HG03139 (cell line): ENCODE measurements around the gene WWP2.

Experiments
- ATAC-seq: cut with Tn5 transposase; IDR thresholded peaks from one replicate; pipeline ENCODE4 v1.9.1; 2021; ENCODE audit not compliant: unreplicated experiment

WWP2 gene

DNA sequence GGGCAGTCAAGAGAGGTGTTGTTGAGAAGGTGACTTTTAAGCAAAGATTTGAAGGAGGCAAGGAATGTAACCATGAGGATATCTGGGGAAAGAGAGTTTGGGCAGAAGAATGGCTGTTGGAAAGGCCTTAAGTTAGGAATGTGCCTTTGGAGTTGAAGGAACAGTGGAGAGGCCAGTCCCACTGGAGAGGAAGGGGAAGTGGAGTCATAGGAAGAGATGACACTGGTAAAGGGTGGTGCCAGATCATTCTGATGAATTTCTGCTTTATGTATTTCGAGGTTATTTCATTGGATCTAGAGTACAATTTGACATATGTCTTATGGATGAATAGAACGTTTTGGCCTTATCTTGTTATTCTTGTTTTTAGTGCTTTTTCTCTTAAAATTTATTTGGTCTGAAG, 93.5 kb downstream of the WWP2 start:
- ATAC-seq = no peak

DNA sequence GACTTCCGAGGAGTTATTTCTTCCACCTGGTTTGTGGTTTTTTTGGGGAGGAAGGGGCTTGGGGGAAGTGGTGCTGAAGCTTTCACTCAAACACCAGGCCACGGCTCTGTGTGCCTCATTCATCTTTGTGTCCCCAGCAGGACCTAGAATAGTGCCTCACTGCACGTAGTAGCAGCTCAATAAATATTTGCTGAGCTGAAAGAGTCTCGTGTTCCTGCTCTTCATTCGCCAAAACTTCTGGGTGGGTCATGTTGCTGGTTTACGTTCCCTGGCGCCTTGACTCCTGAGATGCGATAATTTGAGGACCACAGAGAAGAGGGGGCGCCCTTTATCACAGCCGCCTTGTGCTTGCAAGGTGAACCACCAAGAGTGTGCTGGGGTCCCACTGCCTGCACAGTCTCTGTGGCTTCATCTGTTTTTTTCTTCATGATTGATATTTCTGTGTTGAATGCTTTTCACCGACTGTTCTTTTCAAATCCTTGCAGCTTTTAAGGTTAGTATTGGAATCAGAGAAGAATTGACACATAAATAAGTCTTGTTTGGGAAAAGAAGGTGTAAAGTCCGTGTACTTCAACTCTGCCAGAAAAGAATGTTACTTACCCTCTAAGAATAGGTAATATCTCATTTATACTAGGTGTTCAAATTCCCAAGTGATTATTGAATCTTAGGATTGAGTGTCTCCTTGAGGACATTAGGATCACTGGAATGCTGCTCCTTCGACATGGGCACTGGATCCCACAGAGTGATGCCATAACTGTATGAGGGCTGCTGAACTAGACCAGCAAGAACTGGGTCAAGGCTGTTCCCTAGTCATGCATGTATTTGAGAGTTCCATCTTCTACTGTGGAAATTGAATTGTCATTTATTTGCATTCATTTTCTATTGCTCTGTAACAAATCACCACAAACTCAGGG, 96.3 kb downstream of the WWP2 start:
- no peak for ATAC-seq

DNA sequence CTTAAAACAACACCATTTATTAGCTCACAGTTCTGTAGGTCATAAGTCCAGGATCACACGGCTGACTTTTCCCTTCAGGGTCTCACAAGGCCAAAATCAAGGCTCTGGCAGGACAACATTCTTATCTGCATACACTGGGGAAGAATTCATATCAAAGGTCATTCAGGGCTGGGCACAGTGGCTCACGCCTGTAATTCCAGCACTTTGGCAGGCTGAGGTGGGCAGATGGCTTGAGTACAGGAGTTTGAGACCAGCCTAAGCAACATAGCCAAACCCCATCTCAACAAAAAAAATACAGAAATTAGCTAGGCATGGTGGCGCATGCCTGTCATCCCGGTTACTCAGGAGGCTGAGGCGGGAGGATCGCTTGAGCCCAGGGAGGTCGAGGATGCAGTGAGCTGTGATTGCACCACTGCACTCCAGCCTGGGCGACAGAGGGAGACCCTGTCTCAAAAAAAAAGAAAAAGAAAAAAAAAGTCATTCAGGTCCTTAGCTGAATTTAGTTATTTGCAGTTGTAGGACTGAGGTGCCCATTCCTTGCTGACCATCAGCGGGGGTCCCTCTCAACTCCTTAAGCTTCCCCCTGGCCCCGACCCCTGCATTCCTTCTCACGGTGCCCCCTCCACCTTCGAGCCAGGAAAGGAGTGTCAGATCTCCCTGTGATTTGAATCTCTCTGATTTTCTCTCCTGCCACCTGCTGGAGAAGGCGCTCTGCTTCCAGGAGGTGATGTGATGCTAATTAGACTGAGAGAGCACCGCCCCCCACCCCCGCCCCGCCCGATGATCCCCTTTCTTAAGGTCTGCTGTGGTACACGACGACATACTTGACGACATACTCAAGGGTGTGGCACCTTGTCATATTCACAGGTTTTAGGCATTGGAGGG, 97.2 kb downstream of the WWP2 start:
- ATAC-seq = no peak

DNA sequence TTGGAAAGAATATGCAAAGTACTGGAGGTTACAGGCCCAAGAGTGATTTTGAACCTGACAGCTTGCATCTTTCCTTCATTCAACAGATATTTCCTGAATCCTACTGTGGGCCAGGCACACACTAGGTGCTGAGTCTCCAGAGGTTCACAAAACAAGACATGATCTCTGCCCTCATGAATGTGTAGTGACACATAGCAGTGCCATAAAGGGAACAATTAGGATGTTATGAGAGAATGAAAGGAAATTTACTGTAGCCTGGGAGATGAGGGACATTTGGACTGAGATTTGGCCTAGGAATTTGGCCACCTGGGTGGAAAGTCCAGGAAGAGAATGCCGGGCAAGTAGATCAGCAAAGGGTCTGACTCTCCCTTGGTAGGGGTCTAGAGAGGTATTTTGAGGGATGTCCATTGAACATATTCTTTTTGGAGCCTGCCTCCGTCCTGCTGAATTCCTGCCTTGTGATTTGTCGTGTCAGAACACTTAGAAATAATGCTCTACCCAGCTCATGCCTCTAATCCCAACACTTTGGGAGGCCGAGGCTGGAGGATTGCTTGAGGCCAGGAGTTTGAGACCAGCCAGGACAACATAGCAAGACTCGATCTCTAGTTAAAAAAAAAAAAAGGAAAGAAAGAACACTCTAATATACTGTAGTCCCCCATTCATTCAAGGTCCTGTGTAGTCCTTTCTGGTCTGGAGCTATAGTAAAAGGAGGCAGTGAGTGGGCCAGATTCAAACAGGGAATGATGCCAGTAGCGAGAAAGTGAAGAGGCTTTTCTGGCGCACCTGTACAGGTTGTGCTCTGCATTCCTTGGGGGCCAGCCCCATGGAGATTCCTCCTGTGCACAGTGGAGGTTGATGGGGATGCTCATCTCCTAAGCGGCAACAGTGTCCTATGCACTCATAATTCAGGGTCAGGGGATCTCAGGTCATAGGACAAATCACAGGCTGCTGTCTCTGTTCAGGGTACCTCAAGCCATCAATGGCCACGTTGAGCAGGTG, 98.4 kb downstream of the WWP2 start:
- ATAC-seq = no peak

DNA sequence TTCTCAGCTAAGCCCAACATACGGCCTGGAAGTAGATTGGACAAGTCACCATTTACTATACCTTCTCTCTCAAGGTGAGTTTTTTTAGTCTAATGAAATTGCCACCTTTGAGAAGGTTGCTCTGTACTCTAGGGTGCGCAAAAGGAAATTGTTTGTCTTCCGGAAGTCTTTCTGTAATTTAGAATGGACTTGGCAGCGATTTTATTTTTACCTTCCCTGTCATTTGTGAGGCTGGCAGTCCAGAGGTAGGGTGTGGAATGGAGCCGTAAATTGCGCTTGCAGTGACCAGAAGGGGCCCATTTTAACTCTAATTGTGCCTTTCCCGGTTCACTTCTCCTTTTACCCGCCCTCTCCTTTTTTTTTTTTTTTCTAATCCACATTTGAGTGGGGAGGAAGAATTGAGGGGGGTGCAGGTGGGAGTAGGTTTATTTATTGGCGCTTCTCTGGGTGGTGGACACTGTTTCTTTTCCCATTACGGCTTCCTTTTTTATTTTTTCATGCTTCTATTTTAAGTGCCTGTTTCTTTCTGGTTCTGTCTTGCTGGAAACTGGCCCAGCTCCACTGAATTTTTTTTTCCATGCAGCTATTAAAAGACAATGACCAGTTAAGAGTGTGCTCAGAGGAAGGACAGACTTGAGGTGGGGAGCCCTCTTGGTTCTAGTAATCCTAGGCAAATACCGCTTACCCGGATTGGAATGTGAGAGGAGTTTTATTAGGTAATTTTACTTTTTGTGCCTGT, 99.3 kb downstream of the WWP2 start:
- ATAC-seq = no peak

DNA sequence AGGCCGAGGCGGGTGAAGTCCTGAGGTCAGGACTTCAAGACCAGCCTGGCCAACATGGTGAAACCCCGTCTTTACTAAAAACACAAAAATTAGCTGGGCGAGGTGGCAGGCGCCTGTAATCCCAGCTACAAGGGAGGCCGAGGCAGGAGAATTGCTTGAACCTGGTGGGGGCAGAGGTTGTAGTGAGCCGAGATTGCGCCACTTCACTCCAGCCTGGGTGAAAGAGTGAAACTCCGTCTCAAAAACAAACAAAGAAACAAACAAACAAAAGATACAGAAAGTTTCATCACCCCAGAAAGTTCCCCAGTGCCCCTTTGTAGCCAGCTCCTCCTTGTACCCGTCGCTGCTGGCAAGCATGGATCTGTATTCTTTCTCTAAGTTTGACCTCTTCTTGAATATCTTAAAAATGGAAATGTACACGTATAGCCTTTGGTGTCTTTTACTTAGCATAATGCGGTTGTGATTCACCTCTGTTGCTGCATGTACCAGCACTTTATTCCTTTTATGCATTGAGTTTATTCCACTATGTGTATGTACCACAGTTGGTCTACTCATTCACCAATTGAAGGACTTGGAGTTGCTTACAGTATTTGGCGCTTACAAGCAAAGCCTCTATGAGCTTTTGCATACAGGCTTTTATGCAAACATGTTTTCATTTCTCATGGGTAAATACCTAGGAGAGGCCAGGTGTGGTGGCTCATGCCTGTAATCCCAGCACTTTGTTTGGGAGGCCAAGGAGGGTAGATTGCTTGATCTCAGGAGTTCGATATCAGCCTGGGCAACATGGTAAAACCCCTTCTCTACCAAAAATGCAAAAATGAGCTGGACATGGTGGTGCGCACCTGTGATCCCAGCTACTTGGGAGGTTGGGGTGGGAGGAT, 101.5 kb downstream of the WWP2 start:
- ATAC-seq = no peak

DNA sequence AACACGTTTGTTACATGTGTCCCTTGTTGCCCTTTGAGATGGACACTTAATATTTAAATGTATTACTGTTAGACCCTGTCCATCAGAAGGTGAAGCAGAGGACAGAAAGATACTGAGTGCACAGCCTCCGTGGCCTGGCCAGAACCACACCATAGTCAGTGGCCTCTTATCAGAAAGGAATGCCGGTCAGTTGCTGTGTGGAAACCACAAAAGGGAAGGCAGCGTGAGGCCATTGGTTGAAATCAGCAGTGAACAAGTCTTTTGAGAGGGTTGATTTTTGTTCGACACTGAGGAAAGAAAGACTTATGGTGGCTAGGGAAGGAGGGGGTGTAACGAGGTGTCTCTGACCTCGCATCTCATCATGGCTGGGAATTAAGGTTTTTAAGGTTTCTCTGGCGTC, 103.6 kb downstream of the WWP2 start:
- ATAC-seq = no peak

DNA sequence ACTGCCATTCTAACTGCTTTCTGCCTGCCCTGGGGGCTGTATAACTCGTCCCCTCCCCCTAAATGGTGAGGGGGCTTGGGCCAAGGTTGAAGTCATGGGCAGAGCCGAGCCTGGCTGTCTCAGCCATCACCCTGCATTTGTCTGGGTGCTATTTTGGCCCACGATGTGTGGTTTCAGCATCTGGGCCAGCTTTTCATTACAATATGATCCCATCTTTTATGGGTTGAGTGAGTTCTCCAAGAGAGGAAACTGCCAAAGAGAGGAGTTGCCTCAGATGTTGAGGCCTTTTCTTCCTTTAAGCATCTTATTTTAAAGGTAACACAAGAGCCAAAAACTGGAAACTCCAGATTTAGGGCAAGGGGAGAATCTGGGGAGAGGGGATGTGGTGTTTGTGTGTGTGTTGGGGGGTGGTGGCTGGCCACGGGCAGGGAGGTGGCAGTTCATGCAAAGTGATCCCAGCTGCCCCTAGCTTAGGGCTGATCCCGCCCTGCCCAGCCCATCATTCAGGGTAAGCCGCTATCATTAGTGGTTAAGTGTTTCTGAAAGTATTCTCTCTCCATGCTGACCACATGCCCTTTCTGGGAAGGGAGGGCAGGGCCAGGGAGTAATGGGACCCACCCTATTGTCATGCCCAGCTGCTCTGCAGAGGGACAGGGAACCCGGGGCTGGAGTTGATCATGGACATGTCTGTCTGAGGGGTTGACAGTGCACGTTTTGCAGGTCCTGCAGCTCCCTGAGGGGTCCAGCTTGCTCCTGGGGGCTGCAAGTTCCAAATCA, 105.8 kb downstream of the WWP2 start:
- ATAC-seq = no peak

DNA sequence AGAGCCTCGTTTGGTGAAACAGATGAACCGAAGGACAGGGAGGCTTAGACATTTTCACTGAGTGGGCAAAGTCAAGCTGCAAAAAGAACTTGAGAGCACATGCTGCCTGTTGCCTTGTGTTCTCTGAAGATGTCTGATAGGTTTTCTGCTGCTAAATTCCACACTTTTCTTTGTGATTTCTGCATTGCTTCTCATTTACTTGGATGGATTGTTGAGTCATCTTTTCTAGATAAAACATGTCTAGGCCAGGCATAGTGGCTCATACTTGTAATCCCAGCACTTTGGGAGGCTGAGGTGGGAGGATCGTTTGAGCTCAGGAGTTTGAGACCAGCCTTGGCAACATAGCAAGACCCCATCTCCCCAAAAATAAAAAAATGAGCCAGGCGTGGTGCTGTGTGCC, 108.6 kb downstream of the WWP2 start:
- no peak for ATAC-seq

DNA sequence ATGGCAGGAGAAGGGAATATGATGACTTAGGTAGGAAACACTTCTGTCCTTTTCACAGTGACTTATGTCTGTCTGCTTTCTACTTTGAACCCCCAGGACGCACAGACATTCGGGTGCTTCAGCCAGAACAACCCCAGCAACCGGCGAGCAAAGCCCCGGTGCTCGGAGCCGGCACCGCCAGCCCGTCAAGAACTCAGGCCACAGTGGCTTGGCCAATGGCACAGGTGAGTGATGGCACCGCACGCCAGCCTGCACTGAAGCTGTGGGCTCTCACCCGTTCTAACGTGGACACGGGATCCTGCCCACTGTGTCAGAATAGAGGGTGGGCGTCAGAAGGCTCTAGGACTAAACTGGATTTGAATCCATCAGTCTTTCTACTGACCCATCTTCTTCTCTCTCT, 109.6 kb downstream of the WWP2 start:
- no peak for ATAC-seq

DNA sequence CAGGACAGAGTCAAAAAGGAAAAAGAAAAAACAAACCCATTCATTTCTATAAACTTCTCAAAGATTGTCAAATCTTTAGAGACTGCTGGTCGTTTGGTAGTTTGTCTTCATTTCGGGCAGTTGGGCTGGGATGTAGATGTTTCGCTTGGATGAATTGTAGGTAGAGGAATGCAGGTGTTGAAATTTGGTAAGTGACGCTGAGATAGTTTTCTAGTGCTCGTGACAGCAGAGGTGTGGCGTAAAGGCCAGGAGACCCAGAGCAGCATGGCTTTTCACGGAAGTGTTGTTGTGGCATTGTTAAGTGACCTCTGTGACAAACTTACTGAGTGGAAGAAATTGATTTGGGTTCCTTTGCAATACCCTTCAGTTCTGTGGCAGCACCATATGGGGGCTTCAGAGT, 110.8 kb downstream of the WWP2 start:
- ATAC-seq = no peak

DNA sequence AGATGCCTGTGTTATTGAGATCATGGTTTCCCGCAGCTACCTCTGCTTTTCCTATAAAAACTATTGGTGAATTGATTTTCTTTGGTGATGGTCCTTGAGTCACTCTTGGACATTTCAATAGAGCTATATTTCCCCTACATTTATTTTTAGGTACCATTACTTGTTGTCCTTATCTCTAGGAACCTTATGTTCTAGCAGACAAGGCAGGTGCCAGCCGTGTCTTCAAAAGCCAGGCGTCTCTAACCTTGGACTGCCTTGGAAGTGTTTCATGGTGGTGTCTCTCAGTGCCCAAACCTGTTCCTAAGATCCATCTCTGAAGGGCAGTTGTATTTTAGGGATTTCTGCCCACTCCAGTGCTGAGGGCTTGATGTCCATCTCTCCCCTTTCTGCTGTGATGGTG, 111.7 kb downstream of the WWP2 start:
- ATAC-seq = no peak

DNA sequence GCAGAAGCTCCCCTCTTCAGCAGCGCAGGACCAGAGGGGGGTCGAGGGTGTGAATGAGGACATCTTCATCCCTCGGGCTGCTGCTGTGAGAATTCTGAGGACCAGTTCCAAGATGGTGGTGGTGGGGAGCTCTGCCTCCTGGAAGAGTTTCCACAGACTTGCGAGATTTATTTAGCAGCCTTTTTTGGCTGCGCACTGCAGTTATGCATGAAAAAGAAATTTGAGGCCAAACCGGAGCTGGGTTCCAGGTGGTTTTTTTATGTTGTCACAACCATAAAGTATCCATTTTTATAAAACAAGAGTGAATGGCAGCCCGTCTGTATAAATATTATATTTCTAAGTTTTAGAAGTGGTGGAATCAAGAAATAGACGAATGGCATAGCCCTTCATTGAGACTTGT, 112.1 kb downstream of the WWP2 start:
- no peak for ATAC-seq

DNA sequence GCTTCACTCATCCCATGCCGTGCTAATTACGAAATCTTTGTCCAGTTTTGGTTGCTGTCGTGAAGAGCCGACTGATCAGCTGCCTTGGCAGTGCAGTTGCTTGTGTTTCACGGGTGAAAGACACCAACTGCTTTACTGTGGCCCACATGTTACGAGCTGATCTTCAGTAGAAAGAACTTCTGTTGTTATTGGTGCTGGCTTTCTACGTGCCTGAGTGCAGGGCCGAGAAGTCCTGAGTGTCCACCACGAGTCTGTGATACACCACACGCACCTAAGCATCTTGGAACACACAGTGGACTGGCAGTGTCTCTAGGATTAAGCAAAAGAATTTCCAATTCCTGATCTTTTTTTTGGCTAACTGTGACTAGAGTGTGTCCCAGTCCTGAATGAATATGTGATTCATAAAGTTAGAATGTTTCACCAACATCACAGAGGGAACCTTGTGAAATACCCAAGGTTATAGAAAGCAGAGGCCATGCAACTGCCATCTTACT, 118.6 kb downstream of the WWP2 start:
- no peak for ATAC-seq

DNA sequence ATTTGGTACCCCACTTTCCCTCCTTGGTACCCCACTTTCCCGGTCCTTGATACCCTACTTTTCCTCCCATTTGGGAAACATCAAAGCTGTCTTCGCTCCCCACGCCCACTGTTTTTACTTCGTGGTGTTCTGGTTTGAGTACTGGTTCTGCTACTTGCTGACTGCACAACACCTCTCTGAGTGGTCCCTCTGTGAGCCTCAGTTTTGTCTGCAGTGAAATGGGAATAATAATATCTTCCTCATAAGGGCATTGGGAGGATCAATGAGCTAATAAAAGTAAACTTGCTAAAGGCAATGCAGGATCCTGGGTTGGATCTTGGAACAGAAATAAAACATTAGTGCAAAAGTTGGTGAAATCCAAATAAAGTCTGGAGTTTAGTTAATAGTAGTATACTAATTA, 119.0 kb downstream of the WWP2 start:
- no peak for ATAC-seq

DNA sequence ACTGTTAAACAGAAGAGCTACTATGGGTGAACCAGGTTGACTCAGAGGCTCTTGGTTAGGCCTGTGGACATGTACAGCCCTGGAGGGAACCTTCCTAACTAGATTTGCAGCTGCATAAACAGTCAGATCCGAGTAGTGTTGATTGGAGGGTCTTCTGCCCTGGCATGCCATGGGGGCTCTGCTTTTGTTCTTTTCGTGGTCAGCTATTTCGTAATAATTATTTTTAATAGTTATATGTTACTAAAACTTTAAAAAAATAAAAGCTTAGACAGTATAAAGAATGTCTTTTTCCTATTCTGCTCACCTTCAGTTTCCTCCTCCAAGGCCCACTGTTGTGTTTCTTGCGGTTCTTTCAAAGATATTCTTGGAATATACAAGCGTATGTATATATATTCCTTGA, 121.6 kb downstream of the WWP2 start:
- no peak for ATAC-seq

DNA sequence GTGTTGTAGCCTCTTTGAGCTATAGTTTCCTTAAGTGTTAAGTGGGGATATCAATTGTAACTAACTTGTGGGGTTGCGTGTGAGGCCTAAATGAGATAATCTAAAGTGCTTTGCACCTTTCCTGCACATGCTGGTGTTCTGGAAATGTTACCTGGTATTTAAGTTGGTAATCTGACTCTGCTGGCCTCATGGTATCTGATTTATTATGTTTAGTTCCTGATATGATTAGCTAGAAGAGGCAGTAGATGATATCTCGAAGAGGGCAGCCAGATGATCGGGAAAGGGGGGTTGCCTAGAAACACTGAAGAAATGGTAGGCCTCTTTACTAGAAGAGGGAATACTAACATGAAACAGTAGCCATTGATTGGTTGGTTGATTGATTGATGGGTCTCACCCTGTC, 123.6 kb downstream of the WWP2 start:
- no peak for ATAC-seq

DNA sequence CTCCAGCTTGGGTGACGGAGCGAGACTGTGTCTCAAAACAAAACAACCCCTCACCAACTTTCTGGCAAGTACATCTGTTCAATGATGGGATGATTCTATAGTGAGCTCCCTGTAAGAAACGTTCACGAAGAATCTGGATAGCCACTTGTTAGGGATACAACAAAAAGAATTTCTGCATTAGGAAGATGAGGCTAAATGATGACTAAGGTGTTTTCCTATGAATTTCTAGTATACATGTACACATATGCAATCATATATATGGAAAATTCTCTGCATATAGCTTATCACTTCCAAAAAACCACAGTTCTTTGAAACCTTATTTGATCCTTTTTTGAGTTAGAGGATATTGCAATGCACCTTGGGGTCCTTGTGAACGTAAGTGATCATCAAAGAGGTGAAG, 124.6 kb downstream of the WWP2 start:
- no peak for ATAC-seq
